Measurements from ENCODE around the gene GAS2L2. TPM values are rescaled to one million over a fixed set of nuclear protein-coding genes. Genes with fewer than 3 reads are reported as not detected.

GAS2L2 gene
- total and polyA plus RNA-seq, 2 of the 8 experiments (the other 6 are each of a cell fraction or from before 2014, with no cell fraction given), result 0.09 to 0.13 TPM

DNA sequence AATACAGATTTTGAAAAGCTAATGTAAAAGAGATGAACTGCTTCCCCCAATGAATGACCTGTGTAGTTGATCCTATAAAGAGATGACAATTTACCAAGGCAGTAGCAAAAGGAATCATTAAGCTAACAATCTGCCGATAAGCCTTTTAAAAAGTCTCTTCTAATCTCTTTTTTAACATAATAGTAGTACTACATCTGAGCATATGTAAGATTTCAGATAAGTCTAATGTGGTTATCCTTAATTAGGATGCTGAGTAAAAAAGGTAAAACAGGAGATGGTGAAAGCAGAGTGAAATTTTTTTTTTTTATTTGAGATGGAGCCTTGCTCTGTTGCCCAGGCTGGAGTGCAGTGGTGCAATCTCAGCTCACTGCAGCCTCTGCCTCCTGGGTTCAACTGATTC is 47.8 kb downstream of the GAS2L2 start (continued):
- TF ChIP-seq, protein P1, sequence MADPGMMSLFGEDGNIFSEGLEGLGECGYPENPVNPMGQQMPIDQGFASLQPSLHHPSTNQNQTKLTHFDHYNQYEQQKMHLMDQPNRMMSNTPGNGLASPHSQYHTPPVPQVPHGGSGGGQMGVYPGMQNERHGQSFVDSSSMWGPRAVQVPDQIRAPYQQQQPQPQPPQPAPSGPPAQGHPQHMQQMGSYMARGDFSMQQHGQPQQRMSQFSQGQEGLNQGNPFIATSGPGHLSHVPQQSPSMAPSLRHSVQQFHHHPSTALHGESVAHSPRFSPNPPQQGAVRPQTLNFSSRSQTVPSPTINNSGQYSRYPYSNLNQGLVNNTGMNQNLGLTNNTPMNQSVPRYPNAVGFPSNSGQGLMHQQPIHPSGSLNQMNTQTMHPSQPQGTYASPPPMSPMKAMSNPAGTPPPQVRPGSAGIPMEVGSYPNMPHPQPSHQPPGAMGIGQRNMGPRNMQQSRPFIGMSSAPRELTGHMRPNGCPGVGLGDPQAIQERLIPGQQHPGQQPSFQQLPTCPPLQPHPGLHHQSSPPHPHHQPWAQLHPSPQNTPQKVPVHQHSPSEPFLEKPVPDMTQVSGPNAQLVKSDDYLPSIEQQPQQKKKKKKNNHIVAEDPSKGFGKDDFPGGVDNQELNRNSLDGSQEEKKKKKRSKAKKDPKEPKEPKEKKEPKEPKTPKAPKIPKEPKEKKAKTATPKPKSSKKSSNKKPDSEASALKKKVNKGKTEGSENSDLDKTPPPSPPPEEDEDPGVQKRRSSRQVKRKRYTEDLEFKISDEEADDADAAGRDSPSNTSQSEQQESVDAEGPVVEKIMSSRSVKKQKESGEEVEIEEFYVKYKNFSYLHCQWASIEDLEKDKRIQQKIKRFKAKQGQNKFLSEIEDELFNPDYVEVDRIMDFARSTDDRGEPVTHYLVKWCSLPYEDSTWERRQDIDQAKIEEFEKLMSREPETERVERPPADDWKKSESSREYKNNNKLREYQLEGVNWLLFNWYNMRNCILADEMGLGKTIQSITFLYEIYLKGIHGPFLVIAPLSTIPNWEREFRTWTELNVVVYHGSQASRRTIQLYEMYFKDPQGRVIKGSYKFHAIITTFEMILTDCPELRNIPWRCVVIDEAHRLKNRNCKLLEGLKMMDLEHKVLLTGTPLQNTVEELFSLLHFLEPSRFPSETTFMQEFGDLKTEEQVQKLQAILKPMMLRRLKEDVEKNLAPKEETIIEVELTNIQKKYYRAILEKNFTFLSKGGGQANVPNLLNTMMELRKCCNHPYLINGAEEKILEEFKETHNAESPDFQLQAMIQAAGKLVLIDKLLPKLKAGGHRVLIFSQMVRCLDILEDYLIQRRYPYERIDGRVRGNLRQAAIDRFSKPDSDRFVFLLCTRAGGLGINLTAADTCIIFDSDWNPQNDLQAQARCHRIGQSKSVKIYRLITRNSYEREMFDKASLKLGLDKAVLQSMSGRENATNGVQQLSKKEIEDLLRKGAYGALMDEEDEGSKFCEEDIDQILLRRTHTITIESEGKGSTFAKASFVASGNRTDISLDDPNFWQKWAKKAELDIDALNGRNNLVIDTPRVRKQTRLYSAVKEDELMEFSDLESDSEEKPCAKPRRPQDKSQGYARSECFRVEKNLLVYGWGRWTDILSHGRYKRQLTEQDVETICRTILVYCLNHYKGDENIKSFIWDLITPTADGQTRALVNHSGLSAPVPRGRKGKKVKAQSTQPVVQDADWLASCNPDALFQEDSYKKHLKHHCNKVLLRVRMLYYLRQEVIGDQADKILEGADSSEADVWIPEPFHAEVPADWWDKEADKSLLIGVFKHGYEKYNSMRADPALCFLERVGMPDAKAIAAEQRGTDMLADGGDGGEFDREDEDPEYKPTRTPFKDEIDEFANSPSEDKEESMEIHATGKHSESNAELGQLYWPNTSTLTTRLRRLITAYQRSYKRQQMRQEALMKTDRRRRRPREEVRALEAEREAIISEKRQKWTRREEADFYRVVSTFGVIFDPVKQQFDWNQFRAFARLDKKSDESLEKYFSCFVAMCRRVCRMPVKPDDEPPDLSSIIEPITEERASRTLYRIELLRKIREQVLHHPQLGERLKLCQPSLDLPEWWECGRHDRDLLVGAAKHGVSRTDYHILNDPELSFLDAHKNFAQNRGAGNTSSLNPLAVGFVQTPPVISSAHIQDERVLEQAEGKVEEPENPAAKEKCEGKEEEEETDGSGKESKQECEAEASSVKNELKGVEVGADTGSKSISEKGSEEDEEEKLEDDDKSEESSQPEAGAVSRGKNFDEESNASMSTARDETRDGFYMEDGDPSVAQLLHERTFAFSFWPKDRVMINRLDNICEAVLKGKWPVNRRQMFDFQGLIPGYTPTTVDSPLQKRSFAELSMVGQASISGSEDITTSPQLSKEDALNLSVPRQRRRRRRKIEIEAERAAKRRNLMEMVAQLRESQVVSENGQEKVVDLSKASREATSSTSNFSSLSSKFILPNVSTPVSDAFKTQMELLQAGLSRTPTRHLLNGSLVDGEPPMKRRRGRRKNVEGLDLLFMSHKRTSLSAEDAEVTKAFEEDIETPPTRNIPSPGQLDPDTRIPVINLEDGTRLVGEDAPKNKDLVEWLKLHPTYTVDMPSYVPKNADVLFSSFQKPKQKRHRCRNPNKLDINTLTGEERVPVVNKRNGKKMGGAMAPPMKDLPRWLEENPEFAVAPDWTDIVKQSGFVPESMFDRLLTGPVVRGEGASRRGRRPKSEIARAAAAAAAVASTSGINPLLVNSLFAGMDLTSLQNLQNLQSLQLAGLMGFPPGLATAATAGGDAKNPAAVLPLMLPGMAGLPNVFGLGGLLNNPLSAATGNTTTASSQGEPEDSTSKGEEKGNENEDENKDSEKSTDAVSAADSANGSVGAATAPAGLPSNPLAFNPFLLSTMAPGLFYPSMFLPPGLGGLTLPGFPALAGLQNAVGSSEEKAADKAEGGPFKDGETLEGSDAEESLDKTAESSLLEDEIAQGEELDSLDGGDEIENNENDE (IDR thresholded peaks at IDR 0.05; ENCODE audit: insufficient replicate concordance, low read length), result no peak
- TF ChIP-seq RXRA (IDR thresholded peaks at IDR 0.05; ENCODE audit: insufficient read depth, low read depth, low read length) (no peak), BRCA1 (IDR thresholded peaks at IDR 0.05; ENCODE audit: low read depth, low read length) (no peak), RBBP5 (IDR thresholded peaks at IDR 0.05; ENCODE audit: borderline replicate concordance, low read depth, low read length) (no peak), SAP30 (IDR thresholded peaks at IDR 0.05; ENCODE audit: insufficient read depth, insufficient replicate concordance, low read length) (no peak), SP4 (IDR thresholded peaks at IDR 0.05; ENCODE audit: low read length) (no peak), JUND (IDR thresholded peaks at IDR 0.05; ENCODE audit: low read length) (no peak), SIN3A (conservative IDR thresholded peaks at IDR 0.05 in 1 of 2, IDR thresholded peaks at IDR 0.05 in 1 of 2; ENCODE audit: low read depth in 1 of 2, low read length in 2 of 2) (no peak)
- TF ChIP-seq, protein P2, sequence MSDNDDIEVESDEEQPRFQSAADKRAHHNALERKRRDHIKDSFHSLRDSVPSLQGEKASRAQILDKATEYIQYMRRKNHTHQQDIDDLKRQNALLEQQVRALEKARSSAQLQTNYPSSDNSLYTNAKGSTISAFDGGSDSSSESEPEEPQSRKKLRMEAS (IDR thresholded peaks at IDR 0.05), result no peak
- TF ChIP-seq, protein P3, sequence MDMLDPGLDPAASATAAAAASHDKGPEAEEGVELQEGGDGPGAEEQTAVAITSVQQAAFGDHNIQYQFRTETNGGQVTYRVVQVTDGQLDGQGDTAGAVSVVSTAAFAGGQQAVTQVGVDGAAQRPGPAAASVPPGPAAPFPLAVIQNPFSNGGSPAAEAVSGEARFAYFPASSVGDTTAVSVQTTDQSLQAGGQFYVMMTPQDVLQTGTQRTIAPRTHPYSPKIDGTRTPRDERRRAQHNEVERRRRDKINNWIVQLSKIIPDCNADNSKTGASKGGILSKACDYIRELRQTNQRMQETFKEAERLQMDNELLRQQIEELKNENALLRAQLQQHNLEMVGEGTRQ (IDR thresholded peaks at IDR 0.05; ENCODE audit: low read length), result no peak
